GM23248 (cell line): Measurements from ENCODE around the gene PLXND1.

ENCODE experiments used
- EZH2 ChIP-seq: fragments of 200-600 bp; sonication (generic); IDR thresholded peaks from 2 replicates; pipeline ENCODE4 v1.6.1; 2018; ENCODE audit warnings: antibody characterized with exemption, mild to moderate bottlenecking; ENCODE audit not compliant: insufficient read depth, poor library complexity, severe bottlenecking
- EZH2phosphoT487 ChIP-seq: fragments of 200-600 bp; sonication (generic); IDR thresholded peaks from 2 replicates; pipeline ENCODE4 v1.6.1; 2018; ENCODE audit warnings: antibody characterized with exemption, moderate library complexity, mild to moderate bottlenecking, low read depth; ENCODE audit not compliant: insufficient read depth

DNA sequence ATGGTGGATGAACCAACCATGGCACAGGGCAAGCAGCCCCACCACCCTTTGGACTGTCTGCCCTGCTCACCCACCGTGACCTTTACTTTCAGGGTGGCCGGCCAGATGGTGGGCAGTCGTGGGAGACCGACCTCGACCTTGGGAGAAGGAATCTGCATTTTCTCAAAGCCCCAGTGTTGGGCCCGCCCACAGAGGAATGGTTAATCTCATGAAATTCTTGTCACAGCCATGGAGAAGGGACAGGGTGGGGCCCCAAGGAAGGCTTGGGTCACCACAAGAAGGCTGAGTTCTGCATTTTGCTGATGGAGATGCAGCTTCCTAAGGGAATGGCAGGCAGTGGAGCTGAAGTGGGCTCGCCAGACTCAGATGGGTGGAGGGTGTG lies 2.9 kb downstream of the PLXND1 start:
- TF ChIP-seq EZH2phosphoT487 (no peak), EZH2 (no peak)
